HUES6 (cell line): ENCODE measurements around the gene ABHD12.

Experiments used
- H3K27ac ChIP-seq: 2 replicates; pipeline ENCODE4 v1.7.0; 2013; ENCODE audit warnings: low read depth, mild to moderate bottlenecking, low read length, inconsistent platforms
- H3K27me3 ChIP-seq: 2 replicates; pipeline ENCODE4 v1.6.1; 2013; ENCODE audit warnings: low read length; ENCODE audit not compliant: control insufficient read depth, insufficient read depth
- H3K36me3 ChIP-seq: 2 replicates; pipeline ENCODE4 v1.6.1; 2013; ENCODE audit warnings: low read length; ENCODE audit not compliant: control insufficient read depth, insufficient read depth
- H3K4me1 ChIP-seq: 2 replicates; pipeline ENCODE4 v1.6.1; 2013; ENCODE audit warnings: low read length; ENCODE audit not compliant: control insufficient read depth, insufficient read depth
- H3K4me3 ChIP-seq: 2 replicates; pipeline ENCODE4 v1.5.1; 2013; ENCODE audit warnings: low read depth, low read length
- H3K9ac ChIP-seq: one replicate; pipeline ENCODE4 v1.6.1; 2013; ENCODE audit warnings: mild to moderate bottlenecking, low read length
- H3K9me3 ChIP-seq: 2 replicates; pipeline ENCODE4 v1.6.1; 2013; ENCODE audit warnings: low read depth, low read length; ENCODE audit not compliant: control insufficient read depth, insufficient read depth

ABHD12 gene

GRCh38 chr20:25352746-25353145 is 37.9 kb downstream of the ABHD12 start:
- H3K27ac ChIP-seq = no peak overlapping the region
- H3K36me3 ChIP-seq = no peaks in the 10 kb centered on the region
- no peaks in the 10 kb centered on the region for H3K9me3 ChIP-seq
- H3K4me1 ChIP-seq = peaks cover 39% of the 10 kb centered on the region
- H3K4me3 ChIP-seq = no peak overlapping the region
- H3K9ac ChIP-seq = no peak overlapping the region
- no peaks in the 10 kb centered on the region for H3K27me3 ChIP-seq

GRCh38 chr20:25351024-25351360 is 39.6 kb downstream of the ABHD12 start:
- peaks cover 22% of the 10 kb centered on the region for H3K4me1 ChIP-seq
- H3K9ac ChIP-seq = no peak overlapping the region
- no peak overlapping the region for H3K4me3 ChIP-seq
- no peak overlapping the region for H3K27ac ChIP-seq
- no peaks in the 10 kb centered on the region for H3K36me3 ChIP-seq
- no peaks in the 10 kb centered on the region for H3K9me3 ChIP-seq
- H3K27me3 ChIP-seq = no peaks in the 10 kb centered on the region

- Histone ChIP-seq H3K4me3 (no peak overlapping the region), H3K9me3 (no peaks in the 10 kb centered on the region), H3K9ac (no peak overlapping the region), H3K36me3 (no peaks in the 10 kb centered on the region), H3K4me1 (peaks cover 3% of the 10 kb centered on the region; the same call in 1 of the 2 replicates), H3K27me3 (no peaks in the 10 kb centered on the region), H3K27ac (no peak overlapping the region)
These were observed 44.3 kb downstream of the ABHD12 start for GRCh38 chr20:25346349-25346748.

DNA sequence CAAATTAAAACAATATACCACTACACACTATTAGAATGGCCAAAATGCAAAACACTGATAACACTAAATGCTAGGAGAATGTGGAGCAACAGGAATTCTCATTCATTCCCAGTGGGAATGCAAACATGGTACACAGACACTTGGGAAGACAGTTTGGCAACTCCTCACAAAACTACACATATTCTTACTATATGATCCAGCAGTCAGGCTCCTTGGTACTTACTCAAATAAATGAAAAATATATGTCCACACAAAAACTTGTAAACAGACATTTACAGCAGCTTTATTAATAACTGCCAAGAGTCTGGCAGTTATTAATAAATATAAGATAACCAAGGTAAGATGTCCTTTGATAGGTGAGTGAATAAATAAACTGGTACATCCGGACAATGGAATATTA is 44.9 kb downstream of the ABHD12 start:
- Histone ChIP-seq H3K9ac (no peak overlapping the region), H3K4me1 (0 out of 2 replicates have a peak, but pooled peaks cover under 1% of the 10 kb centered on the region), H3K36me3 (no peaks in the 10 kb centered on the region), H3K9me3 (no peaks in the 10 kb centered on the region), H3K27ac (no peak overlapping the region), H3K27me3 (no peaks in the 10 kb centered on the region), H3K4me3 (no peak overlapping the region)

DNA sequence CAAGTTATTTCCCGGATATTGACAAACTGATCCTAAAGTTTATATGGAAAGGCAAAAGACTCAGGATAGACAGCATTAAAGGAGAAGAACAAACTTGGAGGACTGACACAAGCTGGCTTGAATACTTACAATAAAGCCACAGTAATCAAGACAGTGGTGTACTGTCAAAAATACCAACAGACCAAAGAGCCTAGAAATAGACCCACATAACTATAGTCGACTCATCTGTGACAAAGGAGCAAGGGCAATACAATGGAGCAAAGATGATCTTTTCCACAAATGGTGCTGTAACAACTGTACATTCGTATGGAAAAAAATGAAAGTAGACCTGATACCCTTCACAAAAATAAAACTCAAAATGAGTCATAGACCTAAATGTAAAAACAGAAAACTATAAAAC is 46.0 kb downstream of the ABHD12 start:
- Histone ChIP-seq H3K36me3 (no peaks in the 10 kb centered on the region), H3K9me3 (no peaks in the 10 kb centered on the region), H3K27me3 (no peaks in the 10 kb centered on the region), H3K9ac (no peak overlapping the region), H3K4me1 (peaks cover 9% of the 10 kb centered on the region; the same call in 1 of the 2 replicates), H3K4me3 (no peak overlapping the region), H3K27ac (no peak overlapping the region)

DNA sequence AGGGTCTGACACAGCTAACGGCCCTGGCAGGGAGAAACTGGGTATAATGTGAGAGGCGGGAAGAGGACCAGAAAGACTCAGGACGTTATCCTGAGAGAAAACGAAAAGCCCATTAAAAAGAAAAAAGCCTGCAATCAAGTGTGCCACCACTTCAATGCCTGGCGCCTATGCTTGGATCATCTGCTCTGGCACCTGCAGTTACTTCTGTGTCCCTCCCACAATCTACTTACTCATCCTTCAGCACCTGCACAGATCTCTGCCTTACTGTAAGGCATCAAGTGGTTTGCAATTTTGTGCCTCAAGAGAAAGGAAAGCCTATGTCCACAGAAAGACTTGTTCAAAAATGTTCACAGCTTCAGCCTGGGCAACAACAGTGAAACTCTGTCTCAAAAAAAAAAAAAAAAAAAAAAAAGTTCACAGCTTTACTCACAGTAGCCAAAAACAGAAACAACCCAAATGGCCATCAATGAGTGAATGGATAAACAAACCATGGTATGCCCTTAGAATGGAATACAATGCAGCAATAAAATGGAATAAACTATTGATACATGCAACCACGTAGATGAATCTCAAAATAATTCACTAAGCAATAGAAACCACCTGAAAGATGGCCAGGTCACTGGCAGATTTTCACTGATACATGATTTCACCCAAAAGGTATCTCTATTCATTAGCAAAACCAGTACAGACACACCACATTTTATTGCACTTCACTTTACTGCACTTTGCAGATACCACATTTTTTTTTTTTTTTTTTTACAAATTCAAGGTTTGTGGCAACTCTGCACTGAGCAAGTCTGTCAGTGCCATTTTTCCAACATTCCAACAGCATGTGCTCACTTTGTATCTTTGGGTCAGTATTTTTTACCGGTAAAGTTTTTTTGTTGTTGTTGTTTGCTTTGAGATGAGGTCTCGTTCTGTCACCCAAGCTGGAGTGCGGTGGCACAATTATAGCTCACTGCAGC is 48.6 kb downstream of the ABHD12 start:
- H3K27me3 ChIP-seq = no peaks in the 10 kb centered on the region
- no peaks in the 10 kb centered on the region for H3K9me3 ChIP-seq
- H3K4me3 ChIP-seq = no peak overlapping the region
- peaks cover 9% of the 10 kb centered on the region; the same call in 1 of the 2 replicates for H3K36me3 ChIP-seq
- peaks cover 12% of the 10 kb centered on the region; the same call in 1 of the 2 replicates for H3K4me1 ChIP-seq
- no peak overlapping the region for H3K9ac ChIP-seq
- no peak overlapping the region for H3K27ac ChIP-seq

DNA sequence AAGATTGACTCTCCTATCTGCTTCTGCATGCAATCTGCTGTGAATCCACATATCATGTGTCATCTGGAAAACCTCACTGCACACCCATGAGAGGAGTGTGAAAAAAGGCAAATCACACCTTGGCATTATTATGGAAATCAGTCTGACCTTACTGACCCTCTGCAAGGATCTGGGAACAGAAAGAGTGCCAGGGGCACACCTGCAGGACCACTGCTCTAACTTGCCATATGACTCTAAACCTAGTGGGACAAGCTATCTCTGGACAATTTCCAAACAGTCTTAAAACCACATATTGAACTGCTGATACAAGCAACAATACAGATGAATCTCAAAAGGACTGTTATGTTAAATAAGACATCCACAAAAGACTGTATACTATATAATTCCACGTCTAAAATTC is 50.3 kb downstream of the ABHD12 start:
- Histone ChIP-seq H3K36me3 (peaks cover 9% of the 10 kb centered on the region; the same call in 1 of the 2 replicates), H3K27ac (no peak overlapping the region), H3K27me3 (no peaks in the 10 kb centered on the region), H3K4me3 (no peak overlapping the region), H3K9ac (no peak overlapping the region), H3K4me1 (peaks cover 12% of the 10 kb centered on the region; the same call in 1 of the 2 replicates), H3K9me3 (no peaks in the 10 kb centered on the region)

DNA sequence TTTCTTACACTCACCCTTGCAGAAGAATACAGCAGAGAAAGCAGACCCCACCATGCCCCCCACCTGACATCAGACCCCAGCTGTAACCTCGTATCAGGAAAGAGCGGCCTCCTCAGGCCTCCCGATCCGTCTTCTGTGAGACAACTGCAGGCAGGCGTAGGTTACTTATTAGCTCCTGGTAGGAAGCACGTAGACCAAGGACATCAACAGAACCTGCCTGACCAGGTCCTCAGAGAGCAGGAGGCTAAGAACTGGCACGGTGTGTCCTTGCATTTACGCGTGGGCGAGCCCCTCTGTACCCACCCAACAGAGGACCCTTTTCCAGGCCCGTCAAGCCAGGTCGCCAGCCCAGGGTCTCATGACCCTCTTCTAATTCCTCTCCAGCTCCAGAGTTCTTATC is 51.0 kb downstream of the ABHD12 start:
- peaks cover 12% of the 10 kb centered on the region; the same call in 1 of the 2 replicates for H3K4me1 ChIP-seq
- H3K4me3 ChIP-seq = no peak overlapping the region
- H3K9me3 ChIP-seq = no peaks in the 10 kb centered on the region
- peaks cover 9% of the 10 kb centered on the region; the same call in 1 of the 2 replicates for H3K36me3 ChIP-seq
- H3K27me3 ChIP-seq = no peaks in the 10 kb centered on the region
- H3K9ac ChIP-seq = no peak overlapping the region
- no peak overlapping the region for H3K27ac ChIP-seq

DNA sequence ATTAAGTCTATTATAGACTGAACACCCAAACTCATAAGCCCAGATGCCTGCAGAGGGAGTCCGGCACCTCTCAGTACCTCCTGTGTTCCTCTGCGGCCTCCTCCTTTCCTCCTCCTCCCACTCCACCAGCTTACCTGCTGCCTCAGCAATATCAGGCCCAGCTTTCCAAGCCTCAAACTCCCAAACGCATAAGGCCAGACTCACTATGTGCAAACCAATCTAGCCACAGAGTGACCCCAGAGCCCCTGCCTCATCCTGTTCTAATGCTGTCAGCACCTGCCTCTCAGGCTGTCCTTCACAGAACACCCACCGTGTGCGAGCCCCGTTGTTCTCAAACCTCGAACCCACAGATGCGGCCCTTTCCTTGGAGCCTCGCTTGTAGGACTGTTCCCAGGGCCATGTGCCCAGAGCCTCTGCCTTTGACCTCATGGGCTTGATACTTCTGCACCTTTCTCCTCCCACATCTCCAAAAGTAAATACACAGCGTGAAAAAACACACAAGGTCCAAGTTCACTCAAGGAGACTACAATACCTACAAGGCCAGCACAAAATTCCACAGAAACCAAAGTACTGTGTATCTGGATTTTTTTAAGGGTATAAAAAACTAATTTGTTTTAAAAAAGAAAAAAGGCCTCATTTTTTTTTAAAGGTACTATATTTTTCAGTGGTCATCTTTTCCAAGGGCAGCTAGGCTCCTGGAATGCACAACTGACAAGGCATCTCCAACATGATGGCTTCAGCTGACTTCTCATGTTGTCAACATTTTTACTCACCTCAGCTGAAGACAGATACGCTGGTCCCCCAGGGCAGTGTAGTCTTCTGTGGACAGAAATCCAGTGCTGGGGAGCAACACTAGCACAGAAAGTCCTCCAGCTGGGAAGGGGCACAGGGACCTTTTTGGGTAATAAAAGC is 52.3 kb downstream of the ABHD12 start:
- Histone ChIP-seq H3K27me3 (no peaks in the 10 kb centered on the region), H3K36me3 (peaks cover 9% of the 10 kb centered on the region; the same call in 1 of the 2 replicates), H3K4me3 (no peak overlapping the region), H3K9me3 (no peaks in the 10 kb centered on the region), H3K4me1 (peaks cover 12% of the 10 kb centered on the region; the same call in 1 of the 2 replicates), H3K27ac (no peak overlapping the region), H3K9ac (no peak overlapping the region)

DNA sequence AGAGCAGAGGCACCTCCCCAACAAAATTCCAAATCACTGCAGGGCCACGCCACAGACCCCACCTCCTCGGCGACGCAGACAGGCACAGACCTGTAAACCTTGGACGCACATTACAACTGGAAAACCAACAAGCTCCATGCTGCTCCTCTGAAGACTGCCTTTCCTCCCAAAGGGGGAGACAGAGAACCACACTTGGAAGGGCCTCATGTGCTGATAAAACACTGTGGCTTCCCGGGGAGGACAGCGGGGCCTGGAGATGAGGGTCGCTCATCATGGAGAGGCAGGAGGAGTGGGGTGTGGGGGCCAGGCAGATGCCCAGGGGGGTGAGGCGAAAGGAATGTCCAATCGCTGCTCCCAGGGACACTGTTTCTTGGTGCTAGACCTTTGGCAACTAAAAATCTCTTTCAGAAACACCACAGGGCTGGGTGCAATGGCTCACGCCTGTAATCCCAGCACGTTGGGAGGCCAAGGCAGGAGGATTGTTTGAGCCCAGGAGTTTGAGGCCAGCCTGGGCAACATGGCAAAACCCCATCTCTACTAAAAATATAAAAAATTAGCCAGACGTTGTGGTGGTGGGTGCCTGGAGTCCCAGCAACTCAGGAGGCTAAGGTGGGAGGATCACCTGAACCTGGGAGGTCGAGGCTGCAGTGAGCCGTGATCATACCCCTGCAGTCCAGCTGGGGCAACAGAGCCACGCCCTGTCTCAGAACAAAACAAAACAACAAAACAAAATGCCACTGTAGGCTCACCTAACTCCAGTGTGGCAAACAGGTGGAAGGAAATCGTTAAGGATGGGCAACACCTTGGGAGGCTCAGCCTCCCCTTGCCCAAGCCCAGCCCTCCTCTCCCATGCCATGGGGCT is 53.8 kb downstream of the ABHD12 start:
- H3K4me1 ChIP-seq = peaks cover 12% of the 10 kb centered on the region; the same call in 1 of the 2 replicates
- peaks cover 9% of the 10 kb centered on the region; the same call in 1 of the 2 replicates for H3K36me3 ChIP-seq
- no peak overlapping the region for H3K4me3 ChIP-seq
- H3K27ac ChIP-seq = no peak overlapping the region
- H3K9ac ChIP-seq = no peak overlapping the region
- H3K9me3 ChIP-seq = no peaks in the 10 kb centered on the region
- no peaks in the 10 kb centered on the region for H3K27me3 ChIP-seq
